HG03342 (cell line): ENCODE results near the gene CIDEB.

ENCODE experiments used
- ATAC-seq: cut with Tn5 transposase; IDR thresholded peaks from one replicate; pipeline ENCODE4 v1.9.1; 2021; ENCODE audit warnings: mild to moderate bottlenecking, moderate library complexity; ENCODE audit not compliant: unreplicated experiment

The CIDEB gene

DNA sequence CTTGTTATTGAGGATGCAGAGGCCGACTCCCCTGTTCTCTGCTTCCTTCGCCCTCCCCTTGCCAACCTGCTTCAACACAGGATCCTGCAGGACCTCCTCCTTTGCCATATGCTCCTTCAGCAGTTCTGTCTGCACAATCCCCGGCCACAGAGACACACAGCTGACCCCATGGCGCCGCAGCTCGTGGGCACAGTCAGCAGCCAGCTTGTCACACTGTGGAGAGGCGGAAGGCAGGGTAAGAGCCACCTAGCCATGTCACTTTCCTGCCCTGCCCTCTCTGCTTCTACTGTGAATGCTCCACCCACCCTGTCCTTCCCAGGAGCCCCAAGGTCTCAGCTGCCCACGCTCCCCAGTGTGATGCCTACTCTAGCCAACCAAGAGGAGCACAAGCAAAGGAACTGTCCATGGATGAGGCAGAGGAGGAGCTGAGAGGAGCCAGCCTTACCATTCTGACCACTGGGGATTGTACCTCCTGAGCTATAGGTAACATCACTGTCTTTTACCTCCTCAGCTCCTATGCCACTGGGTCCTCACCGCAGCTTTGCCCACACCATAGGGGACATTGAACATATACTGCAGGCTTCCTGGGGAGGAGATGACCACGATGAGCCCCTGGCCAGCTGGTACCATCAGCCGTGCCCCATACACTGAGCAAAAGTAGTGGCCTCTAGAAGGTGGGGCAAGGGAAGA, 15.5 kb downstream of the CIDEB start:
- no peak for ATAC-seq

DNA sequence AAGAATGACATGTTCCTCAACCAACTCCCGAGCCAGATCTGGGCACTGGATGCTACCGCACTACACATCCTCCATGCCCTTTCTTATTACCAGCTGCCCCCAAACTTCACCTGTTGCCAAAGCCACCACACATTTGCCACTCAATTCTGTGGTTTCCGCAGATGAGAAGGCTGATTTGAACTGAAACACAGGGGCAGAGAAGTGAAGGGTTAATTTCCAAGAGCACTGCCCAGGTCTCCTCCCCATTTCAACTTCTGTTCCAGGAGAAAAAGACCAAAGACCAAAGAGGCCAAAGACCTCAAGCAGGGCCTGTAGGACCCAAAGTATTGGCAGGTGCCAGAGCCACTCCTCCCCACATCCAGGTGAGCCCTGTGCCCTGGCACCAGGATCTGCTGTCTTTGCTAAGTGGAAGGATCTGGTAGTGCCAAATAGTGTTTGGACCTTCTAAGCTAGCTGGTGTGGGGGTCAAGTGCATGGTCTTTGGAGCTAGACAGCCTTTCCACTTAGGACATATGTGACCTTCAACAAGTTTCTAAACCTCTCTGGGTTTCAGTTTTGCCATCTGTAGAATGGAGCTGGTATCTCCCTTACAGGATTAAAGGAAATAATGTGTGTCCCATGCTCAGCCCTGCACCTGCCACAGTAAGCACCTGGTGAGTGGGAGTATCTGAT, 16.2 kb downstream of the CIDEB start:
- ATAC-seq = no peak

DNA sequence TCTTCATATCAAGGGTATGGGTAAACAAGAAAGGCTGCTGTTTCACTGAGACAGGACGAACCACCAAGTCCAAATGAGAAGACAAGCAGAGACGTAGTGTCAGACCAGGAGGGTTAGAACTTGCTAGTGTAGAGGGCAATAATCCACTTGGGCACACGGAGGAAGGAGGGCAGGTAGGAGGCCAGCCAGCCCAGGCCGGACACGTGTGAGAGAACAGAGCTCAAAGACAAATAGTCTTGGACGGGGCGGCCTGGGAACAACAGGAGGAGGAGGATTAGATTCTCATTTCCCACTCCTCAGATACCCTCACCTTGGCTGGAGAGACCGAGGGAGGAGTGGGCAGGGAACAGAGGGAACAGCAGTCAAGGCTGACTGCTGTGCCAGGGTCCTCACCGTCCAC, 17.0 kb downstream of the CIDEB start:
- ATAC-seq = no peak

DNA sequence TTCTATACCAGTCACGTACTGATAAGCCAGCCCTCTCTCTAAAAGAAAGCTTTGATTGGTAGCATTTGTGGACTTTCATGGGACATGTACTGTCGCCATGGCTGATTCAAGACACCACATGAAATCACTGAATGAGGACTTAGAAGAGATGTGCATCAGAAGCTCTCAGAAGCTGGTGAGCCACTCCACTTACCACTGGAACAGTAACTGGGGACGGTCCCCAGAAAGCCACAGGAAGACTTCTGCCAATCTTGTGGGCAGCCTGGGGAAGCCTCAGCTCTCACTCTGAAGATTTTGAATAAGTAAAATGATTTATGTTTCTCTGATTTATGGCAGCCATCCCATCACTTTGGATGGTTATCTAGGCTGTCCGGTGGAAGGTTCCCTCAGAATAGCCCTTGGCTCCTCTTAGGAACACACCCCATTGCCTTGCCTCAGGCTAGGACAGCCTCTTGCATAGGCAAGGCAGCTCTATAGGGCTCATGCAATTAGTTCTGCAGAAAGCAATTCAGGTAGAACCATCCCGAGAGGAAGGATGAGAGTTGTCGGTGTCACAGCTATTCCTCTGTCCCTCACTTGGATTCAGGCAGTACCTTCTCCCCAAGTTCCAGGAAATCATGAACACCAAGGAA, 18.0 kb downstream of the CIDEB start:
- peak; percentile 81 for ATAC-seq

DNA sequence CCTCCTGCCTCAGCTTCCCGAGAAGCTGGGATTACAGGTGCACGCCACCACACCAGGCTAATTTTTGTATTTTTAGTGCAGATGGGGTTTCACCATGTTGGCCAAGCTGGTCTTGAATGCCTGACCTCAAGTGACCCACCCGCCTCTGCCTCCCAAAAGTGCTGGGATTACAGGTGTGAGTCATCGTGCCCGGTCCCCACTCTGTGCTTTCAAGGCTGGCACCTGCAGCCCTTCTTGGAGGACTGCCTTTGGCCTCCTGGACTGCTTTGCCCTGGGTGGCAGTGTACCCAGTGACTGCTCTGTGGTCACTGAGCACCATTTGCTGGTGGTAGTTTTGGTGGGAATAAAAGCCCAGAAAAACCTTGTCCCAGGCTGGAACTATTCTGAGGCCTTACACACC, 20.8 kb downstream of the CIDEB start:
- no peak for ATAC-seq

DNA sequence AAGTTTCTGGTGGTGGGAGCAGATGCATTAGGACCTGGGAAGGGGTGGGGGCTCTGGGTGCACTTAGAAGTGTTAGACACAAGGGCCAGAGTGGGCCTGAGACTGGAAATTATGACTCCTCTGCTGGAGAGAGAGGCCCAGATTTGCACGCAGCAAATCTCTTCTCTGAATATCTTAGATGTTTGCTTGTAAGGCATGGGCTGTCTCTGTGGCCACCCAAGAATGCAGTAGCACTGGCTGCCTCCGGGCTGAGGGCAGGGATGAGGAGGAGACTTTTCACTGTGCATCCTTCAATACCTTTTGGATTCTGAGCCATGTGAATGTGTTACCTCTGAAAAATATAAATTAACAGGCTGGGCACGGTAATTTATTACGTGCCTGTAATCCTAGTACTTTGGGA, 22.4 kb downstream of the CIDEB start:
- ATAC-seq = no peak

DNA sequence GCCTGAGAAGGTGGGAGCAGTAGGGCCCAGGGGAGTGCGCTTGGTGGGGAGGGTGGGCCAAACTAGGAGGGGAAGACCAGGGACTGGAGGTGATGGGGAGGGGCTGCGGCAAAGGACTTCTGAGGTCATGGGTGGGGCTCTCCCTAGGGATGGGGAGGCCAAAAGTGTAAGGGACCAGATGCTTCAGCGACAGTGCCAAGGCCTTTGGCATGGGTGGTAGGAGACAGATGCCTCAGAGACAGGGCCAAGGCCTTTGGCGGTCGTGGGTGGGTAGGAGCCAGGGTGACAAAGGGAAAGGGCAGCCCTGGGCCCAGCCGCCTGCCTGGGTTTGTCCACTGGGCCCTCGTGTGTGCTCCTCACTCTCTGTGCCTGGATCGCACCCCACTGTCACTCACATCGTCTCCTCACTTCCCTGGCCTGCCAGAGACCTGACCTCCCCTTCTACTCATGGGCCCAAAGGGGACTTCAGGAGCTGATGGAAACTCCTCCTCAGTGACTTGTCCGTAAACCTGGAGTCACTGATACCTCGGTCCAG, 23.2 kb downstream of the CIDEB start:
- no peak for ATAC-seq

DNA sequence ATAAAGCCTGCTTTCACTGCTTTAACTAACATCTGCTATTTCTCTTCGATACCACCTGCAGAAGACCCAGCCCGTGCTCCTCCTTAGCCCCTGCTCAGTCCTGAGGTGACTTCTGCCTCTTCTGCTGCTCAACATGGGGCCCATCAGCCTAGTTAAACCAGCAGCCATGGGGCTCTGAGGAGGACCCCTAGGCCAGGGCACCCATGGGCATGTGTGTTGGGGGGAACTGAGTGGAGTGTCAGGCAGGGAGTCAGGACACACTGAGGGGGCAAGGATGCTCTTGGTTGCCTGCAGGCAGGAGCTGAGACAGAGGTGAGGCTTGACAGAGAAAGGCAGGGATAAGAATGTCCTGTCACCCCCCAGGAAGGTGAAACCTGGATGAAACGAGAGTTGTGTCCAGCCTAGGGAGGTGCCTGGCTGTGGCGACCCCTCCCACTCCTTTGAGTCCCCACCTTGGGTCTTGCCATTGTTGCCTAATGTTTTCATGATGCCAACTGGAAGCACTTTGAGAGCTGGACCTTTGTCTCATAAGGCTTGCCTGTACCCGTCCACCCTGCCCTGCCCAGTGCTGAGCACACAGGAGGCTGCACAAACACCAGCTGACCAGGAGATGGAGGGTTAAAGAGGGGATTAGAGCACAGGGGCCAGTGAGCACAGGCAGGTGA, 23.8 kb downstream of the CIDEB start:
- no peak for ATAC-seq

DNA sequence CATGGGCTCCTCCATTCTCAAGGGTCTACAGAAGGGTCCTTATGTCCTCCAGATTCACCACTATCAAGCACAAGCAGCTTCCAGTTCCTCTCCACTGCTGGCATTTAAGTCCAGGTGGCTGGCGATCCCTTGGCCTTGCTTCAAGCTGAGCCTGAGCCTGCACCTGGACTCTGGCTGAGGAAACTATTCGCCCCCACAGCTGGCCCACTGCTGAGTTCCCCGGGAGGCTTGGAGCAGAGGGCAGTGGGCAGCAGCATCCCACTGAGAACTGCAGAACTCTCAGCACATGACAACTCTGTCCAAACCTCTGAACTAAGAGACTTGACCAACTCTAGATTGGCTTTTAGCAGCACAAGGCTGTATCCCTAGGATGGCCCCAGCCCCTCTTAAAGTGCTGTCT, 25.0 kb downstream of the CIDEB start:
- no peak for ATAC-seq

DNA sequence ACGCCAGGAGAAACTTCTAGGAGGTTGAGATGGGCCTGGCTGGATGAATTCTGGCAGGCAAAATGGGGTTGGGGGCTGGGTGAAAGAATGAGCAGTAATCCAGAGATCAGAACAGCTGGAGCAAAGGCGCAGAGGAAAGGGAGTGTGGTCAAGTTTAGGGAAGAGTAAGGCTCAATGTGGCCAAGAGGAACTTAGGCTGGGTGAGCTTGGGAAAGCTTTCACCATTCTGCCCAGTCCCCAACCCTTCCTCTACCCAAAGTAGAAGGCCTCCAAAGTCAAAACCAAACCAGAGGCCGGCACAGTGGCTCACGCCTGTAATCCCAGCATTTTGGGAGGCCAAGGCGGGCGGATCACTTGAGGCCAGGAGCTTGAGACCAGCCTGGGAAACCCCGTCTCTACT, 26.1 kb downstream of the CIDEB start:
- no peak for ATAC-seq

DNA sequence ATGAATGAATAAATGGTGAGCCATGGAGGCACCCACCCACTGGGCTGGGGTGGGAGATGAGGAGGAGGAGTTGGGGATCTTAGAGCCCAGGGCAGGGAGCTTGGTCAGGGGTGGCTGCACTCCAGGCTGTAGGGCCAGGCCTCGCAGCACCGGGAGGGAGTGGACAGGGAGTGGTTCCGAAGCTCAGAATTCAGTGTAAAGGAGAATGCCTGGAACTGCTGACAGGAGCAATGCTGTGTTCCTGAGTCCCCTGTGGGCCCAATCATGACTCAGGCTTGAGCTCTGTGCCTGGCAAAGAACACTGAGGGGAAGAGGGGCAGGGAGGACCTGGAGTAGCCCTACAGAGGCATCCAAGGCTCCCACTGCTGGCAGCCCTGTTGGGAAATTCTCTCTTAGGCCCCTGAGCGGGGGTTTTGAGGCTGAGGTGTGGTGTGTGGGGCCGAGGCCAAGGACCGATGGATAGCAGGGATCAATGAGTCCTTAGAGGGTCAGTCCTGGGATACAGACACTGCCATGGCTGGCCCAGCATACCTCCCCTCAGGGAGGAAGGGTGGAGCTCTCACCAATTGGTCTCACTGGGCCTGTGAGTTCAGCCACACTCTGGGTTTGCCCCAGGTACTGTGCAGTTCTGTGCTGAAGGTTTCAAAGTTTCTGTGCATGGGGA, 26.8 kb downstream of the CIDEB start:
- no peak for ATAC-seq

DNA sequence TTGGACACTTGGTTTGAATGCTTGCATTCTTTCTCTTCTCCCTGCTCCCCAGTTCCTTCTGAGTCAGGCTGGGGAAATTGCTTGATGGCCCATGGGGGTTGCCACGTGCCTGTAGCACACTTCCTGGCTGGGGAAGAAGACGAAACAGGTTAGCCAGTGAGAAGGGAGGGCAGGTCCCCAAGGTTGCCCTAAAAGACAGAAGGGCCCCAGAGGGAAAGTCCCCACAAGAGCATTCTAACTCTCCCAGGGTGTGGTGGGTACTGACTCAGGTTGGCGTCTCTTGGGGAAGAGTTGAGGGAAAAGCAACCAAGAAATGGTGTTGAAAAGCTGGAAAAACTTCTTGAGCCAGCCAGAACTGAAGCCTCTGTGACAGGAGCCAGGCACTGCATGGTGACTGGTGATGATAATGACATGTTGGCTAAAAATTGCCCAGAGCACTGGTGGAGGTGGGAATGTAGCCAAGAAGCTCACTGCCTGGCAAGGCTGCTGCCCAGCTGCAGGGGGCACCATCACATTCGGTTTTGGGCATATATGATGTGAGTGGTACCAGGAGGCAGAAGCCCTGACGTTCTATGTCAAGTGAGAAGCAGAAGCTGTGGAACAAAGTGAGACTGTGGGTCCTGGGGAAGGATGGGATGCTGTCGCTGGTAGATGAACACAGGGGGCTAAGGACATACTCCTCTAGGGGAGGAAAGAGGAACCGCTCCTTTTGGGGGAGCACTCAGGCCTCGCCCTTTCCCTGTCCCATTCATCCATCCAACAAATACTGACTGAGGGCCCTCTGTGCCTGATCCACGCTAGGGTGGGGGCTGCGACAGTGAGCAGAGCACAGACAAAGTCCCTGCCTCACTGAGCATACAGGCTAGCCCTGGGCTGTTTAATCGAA, 28.2 kb downstream of the CIDEB start:
- ATAC-seq = no peak

DNA sequence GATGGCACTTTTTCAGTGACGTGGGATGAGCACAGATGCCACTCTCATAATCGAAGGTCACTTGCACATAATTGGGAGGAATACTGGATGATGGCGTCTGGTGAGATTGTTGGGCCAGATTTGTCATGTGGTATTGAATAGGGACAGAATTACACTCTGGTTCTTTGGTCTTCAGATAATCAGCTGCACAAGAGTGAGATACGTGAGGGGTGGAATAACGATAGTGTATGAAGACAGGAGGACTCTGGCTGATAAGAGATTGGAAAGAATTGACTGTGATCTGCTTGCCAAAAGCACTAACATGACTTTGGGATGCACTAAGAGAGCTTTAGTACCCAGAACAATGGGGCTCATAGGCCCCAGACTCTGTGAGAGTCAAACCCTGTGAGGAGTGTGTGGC, 29.4 kb downstream of the CIDEB start:
- no peak for ATAC-seq

DNA sequence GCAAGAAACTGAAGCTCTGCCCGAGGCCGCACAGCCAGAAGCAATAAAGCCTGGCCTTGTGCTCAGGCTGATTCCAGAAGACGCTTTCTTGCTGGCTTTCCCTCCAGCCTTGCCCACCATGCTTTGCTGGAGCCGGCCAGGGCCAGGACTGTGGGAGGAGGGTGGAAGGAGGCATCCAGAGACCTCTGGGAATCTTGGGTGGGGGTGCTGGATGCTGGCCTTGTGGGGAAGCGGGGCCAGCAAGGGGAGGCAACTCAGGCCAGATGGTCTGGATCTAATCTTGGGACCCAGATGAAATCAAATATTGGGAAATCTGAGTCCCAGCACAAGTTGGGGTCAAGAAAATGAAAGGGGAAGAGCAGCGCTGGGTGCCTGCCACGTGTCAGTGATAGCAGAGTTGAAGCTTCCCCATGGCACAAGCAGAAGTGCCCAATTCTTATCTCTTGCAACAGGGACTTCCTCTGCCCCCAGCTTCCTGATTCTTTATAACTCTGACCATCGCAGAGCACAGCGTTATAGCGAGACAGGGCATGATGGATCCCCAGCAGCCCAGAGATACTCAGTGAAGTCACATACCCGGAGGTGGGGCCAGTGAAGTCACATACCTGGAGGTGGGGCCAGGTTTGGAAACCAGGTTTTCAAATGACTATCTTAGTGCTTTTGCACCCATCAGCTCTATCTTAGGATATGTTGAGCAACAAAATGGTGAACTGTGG, 30.0 kb downstream of the CIDEB start:
- ATAC-seq = no peak

DNA sequence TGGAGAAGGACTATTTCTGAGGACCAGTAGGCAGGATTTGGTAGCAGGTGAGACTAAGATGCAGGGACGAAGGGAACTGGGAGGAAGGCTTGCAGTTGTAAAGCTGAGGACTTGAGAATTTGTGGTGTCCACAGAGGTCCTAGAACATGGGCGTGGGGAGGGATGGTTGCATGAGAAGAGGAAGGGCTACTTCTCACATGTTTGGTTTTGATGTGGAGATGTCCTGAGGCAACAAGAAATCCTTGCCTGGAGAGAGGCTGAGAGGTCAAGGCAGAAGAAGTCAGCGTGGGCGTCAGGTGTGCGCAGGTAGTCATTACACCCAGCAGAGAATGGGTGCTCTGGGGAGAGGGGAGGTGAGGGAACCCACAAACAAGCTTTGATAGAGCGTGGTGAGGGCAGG, 30.7 kb downstream of the CIDEB start:
- ATAC-seq = no peak

DNA sequence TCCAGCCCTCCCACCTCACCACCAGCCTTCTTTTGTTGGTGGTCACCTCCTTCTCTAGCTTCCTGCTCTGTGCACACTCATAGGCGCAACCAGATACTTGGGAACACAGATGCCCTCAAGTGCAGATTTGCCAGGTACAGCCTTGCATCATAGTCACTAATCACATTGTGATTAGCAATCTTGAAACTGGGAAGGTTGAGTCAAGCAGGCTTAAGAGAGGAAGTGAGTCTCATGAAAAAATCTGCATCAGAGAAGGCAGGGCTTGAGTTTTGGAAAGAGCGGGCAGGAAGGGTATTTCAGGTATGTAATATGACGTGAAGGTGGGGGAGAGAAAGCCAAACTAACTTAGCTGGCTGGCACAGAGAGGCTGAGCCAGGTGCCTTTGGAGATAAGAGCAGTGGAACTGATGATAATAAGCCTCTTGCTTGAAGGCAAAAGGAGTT, 33.7 kb downstream of the CIDEB start:
- peak; percentile 41 for ATAC-seq

DNA sequence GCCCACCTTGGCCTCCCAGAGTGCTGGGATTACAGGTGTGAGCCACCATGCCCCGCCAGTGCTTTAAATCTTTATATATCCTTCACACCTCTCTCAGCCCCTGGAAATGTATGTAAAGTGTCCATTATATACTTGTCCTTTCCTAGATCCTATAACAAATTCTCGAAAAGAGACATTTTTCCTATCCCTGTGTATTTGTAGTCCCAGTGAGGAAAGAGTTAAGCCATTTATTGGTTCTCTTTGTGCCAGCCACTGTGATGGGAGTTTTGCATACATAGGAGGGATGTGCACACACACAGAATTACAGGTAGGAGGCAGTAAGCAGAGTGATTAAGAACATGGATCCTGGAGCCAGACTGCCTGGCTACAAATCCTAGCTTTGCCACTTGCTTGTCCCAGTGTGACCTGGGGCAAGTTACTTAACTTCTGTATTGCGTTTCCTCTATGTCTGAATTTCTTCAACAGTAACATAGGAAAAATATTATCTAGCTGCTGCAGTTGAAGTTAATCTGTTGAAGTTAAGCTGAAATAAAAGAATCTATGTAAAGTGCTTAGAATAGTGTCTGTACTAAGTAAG, 34.3 kb downstream of the CIDEB start:
- ATAC-seq = no peak

DNA sequence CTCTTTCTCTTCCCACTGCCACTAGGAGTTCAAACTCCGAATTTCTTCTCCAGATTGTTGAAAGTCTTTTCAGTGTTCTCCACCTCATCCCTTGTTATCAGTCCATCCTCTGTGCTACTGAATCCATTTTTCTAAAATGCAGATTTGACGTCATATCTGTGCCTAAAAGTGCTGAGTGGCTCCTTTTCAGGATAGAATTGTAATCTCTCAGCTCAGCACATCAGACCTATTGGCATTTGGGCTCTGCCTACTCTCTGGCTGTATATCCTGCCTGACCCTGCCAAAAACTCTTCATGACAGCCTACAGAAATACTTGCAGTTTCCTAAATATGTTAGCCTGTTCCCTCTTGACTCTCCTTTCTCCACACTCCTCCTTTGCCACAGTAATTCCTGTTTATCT, 35.3 kb downstream of the CIDEB start:
- no peak for ATAC-seq

DNA sequence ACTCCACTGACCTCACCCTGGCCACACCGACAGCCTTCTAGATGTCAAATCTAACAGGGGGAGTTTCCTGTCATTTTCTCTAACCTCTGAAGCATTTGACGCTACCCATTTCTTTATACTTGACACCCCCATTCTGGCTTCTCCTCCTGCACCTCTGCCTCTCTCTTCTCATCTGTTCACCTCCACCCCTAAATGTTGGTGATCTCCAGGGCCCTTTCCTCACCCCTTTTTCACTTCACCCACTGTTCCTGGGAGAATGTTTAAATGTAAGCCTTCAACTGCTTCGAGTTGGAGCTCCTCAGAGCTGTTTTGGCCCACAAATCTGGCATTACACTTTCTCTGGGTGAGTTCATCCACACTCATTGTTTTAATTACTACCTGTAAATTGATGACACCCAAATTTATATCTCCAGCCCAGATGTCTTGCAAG, 35.9 kb downstream of the CIDEB start:
- ATAC-seq = no peak
